ENCODE results near the gene KRTAP10-4. TPM values are rescaled to one million over a fixed set of nuclear protein-coding genes. Genes with fewer than 3 reads are reported as not detected.

The KRTAP10-4 gene
- total and polyA plus RNA-seq, 10 of the 15 experiments (the other 5 are each of a cell fraction or from before 2014, with no cell fraction given) = not detected

Other genes starting within 250 kb of the KRTAP10-4 start
Only the 7 nearest of the 21 such genes appear.
- not detected in 2 replicates for gene KRTAP10-1, start 33.5 kb upstream of the KRTAP10-4 start, total RNA-seq (2014; rRNA removed)
- not detected in 2 replicates for gene KRTAP10-1, start 33.5 kb upstream of the KRTAP10-4 start, total RNA-seq (2014; rRNA removed; fragmentation: Illumina TruSeq; extraction: Trizol)
- gene KRTAP10-1, start 33.5 kb upstream of the KRTAP10-4 start, total RNA-seq (2021) = not detected in 2 replicates
- not detected in 2 replicates for gene KRTAP10-1, start 33.5 kb upstream of the KRTAP10-4 start, polyA plus RNA-seq (2011; rRNA removed)
- gene KRTAP10-1, start 33.5 kb upstream of the KRTAP10-4 start, polyA plus RNA-seq (2014; fragmentation: Illumina TruSeq; extraction: Trizol) = not detected in 2 replicates
- not detected for gene KRTAP10-1, start 33.5 kb upstream of the KRTAP10-4 start, polyA plus RNA-seq (2014; fragmentation: Nextera tagmentation; extraction: Ambion mirVana)
- gene KRTAP10-1, start 33.5 kb upstream of the KRTAP10-4 start, polyA plus RNA-seq (2014; rRNA removed) = not detected in 2 replicates
- gene KRTAP10-1, start 33.5 kb upstream of the KRTAP10-4 start, polyA plus RNA-seq (2016; fragmentation: Nextera tagmentation; extraction: Ambion mirVana) = not detected
- not detected in 2 replicates for gene KRTAP10-2, start 22.2 kb upstream of the KRTAP10-4 start, total RNA-seq (2014; rRNA removed)
- not detected in 2 replicates for gene KRTAP10-2, start 22.2 kb upstream of the KRTAP10-4 start, total RNA-seq (2014; rRNA removed; fragmentation: Illumina TruSeq; extraction: Trizol)
- not detected in 2 replicates for gene KRTAP10-2, start 22.2 kb upstream of the KRTAP10-4 start, total RNA-seq (2021)
- not detected in 2 replicates for gene KRTAP10-2, start 22.2 kb upstream of the KRTAP10-4 start, polyA plus RNA-seq (2011; rRNA removed)
- gene KRTAP10-2, start 22.2 kb upstream of the KRTAP10-4 start, polyA plus RNA-seq (2014; fragmentation: Illumina TruSeq; extraction: Trizol) = not detected in 2 replicates
- gene KRTAP10-2, start 22.2 kb upstream of the KRTAP10-4 start, polyA plus RNA-seq (2014; fragmentation: Nextera tagmentation; extraction: Ambion mirVana) = not detected
- not detected in 2 replicates for gene KRTAP10-2, start 22.2 kb upstream of the KRTAP10-4 start, polyA plus RNA-seq (2014; rRNA removed)
- gene KRTAP10-2, start 22.2 kb upstream of the KRTAP10-4 start, polyA plus RNA-seq (2016; fragmentation: Nextera tagmentation; extraction: Ambion mirVana) = not detected
- not detected in 2 replicates for gene KRTAP10-3, start 14.9 kb upstream of the KRTAP10-4 start, total RNA-seq (2014; rRNA removed)
- gene KRTAP10-3, start 14.9 kb upstream of the KRTAP10-4 start, total RNA-seq (2014; rRNA removed; fragmentation: Illumina TruSeq; extraction: Trizol) = not detected in 2 replicates
- not detected in 2 replicates for gene KRTAP10-3, start 14.9 kb upstream of the KRTAP10-4 start, total RNA-seq (2021)
- not detected in 2 replicates for gene KRTAP10-3, start 14.9 kb upstream of the KRTAP10-4 start, polyA plus RNA-seq (2011; rRNA removed)
- gene KRTAP10-3, start 14.9 kb upstream of the KRTAP10-4 start, polyA plus RNA-seq (2014; fragmentation: Illumina TruSeq; extraction: Trizol) = not detected in 2 replicates
- not detected for gene KRTAP10-3, start 14.9 kb upstream of the KRTAP10-4 start, polyA plus RNA-seq (2014; fragmentation: Nextera tagmentation; extraction: Ambion mirVana)
- gene KRTAP10-3, start 14.9 kb upstream of the KRTAP10-4 start, polyA plus RNA-seq (2014; rRNA removed) = not detected in 2 replicates
- gene KRTAP10-3, start 14.9 kb upstream of the KRTAP10-4 start, polyA plus RNA-seq (2016; fragmentation: Nextera tagmentation; extraction: Ambion mirVana) = not detected
- not detected in 2 replicates for gene KRTAP10-5, start 6.9 kb downstream of the KRTAP10-4 start, total RNA-seq (2014; rRNA removed)
- gene KRTAP10-5, start 6.9 kb downstream of the KRTAP10-4 start, total RNA-seq (2014; rRNA removed; fragmentation: Illumina TruSeq; extraction: Trizol) = not detected in 2 replicates
- gene KRTAP10-5, start 6.9 kb downstream of the KRTAP10-4 start, total RNA-seq (2021) = not detected in 2 replicates
- not detected in 2 replicates for gene KRTAP10-5, start 6.9 kb downstream of the KRTAP10-4 start, polyA plus RNA-seq (2011; rRNA removed)
- not detected in 2 replicates for gene KRTAP10-5, start 6.9 kb downstream of the KRTAP10-4 start, polyA plus RNA-seq (2014; fragmentation: Illumina TruSeq; extraction: Trizol)
- not detected for gene KRTAP10-5, start 6.9 kb downstream of the KRTAP10-4 start, polyA plus RNA-seq (2014; fragmentation: Nextera tagmentation; extraction: Ambion mirVana)
- gene KRTAP10-5, start 6.9 kb downstream of the KRTAP10-4 start, polyA plus RNA-seq (2014; rRNA removed) = not detected in 2 replicates
- gene KRTAP10-5, start 6.9 kb downstream of the KRTAP10-4 start, polyA plus RNA-seq (2016; fragmentation: Nextera tagmentation; extraction: Ambion mirVana) = not detected
- not detected in 2 replicates for gene KRTAP10-6, start 18.8 kb downstream of the KRTAP10-4 start, total RNA-seq (2014; rRNA removed)
- not detected in 2 replicates for gene KRTAP10-6, start 18.8 kb downstream of the KRTAP10-4 start, total RNA-seq (2014; rRNA removed; fragmentation: Illumina TruSeq; extraction: Trizol)
- gene KRTAP10-6, start 18.8 kb downstream of the KRTAP10-4 start, total RNA-seq (2021) = not detected in 2 replicates
- not detected in 2 replicates for gene KRTAP10-6, start 18.8 kb downstream of the KRTAP10-4 start, polyA plus RNA-seq (2011; rRNA removed)
- gene KRTAP10-6, start 18.8 kb downstream of the KRTAP10-4 start, polyA plus RNA-seq (2014; fragmentation: Illumina TruSeq; extraction: Trizol) = not detected in 2 replicates
- not detected for gene KRTAP10-6, start 18.8 kb downstream of the KRTAP10-4 start, polyA plus RNA-seq (2014; fragmentation: Nextera tagmentation; extraction: Ambion mirVana)
- gene KRTAP10-6, start 18.8 kb downstream of the KRTAP10-4 start, polyA plus RNA-seq (2014; rRNA removed) = not detected in 2 replicates
- not detected for gene KRTAP10-6, start 18.8 kb downstream of the KRTAP10-4 start, polyA plus RNA-seq (2016; fragmentation: Nextera tagmentation; extraction: Ambion mirVana)
- not detected in 2 replicates for gene KRTAP10-7, start 26.9 kb downstream of the KRTAP10-4 start, total RNA-seq (2014; rRNA removed)
- not detected in 2 replicates for gene KRTAP10-7, start 26.9 kb downstream of the KRTAP10-4 start, total RNA-seq (2014; rRNA removed; fragmentation: Illumina TruSeq; extraction: Trizol)
- gene KRTAP10-7, start 26.9 kb downstream of the KRTAP10-4 start, total RNA-seq (2021) = not detected in 2 replicates
- not detected in 2 replicates for gene KRTAP10-7, start 26.9 kb downstream of the KRTAP10-4 start, polyA plus RNA-seq (2011; rRNA removed)
- gene KRTAP10-7, start 26.9 kb downstream of the KRTAP10-4 start, polyA plus RNA-seq (2014; fragmentation: Illumina TruSeq; extraction: Trizol) = not detected in 2 replicates
- gene KRTAP10-7, start 26.9 kb downstream of the KRTAP10-4 start, polyA plus RNA-seq (2014; fragmentation: Nextera tagmentation; extraction: Ambion mirVana) = not detected
- not detected in 2 replicates for gene KRTAP10-7, start 26.9 kb downstream of the KRTAP10-4 start, polyA plus RNA-seq (2014; rRNA removed)
- not detected for gene KRTAP10-7, start 26.9 kb downstream of the KRTAP10-4 start, polyA plus RNA-seq (2016; fragmentation: Nextera tagmentation; extraction: Ambion mirVana)
- not detected in 2 replicates for gene KRTAP10-8, start 38.4 kb downstream of the KRTAP10-4 start, total RNA-seq (2014; rRNA removed)
- gene KRTAP10-8, start 38.4 kb downstream of the KRTAP10-4 start, total RNA-seq (2014; rRNA removed; fragmentation: Illumina TruSeq; extraction: Trizol) = not detected in 2 replicates
- gene KRTAP10-8, start 38.4 kb downstream of the KRTAP10-4 start, total RNA-seq (2021) = not detected in 2 replicates
- gene KRTAP10-8, start 38.4 kb downstream of the KRTAP10-4 start, polyA plus RNA-seq (2011; rRNA removed) = not detected in 2 replicates
- gene KRTAP10-8, start 38.4 kb downstream of the KRTAP10-4 start, polyA plus RNA-seq (2014; fragmentation: Illumina TruSeq; extraction: Trizol) = not detected in 2 replicates
- gene KRTAP10-8, start 38.4 kb downstream of the KRTAP10-4 start, polyA plus RNA-seq (2014; fragmentation: Nextera tagmentation; extraction: Ambion mirVana) = not detected
- not detected in 2 replicates for gene KRTAP10-8, start 38.4 kb downstream of the KRTAP10-4 start, polyA plus RNA-seq (2014; rRNA removed)
- not detected for gene KRTAP10-8, start 38.4 kb downstream of the KRTAP10-4 start, polyA plus RNA-seq (2016; fragmentation: Nextera tagmentation; extraction: Ambion mirVana)

All from GM12878 (cell line).